Activated CD4-positive, alpha-beta T cell treated with anti-CD3 and anti-CD28 coated beads, Interleukin-2, amount 10 ng/mL, durations not matched to agents 7 days and 5 days (primary cell): ENCODE results near the gene OR4Q3. TPM values are rescaled to one million over a fixed set of nuclear protein-coding genes. Genes with fewer than 3 reads are reported as not detected.
"Not testable (repeated sequence)": the region's sequence is repeated elsewhere in the genome, so short reads cannot be mapped to it uniquely, and the experiment has no call there.

Source experiments
- CTCF ChIA-PET: fragments of 350-600 bp; sonication (Branson Sonifier 250); formaldehyde crosslinking; loops from one replicate; lab custom pipeline; 2021; ENCODE audit warnings: antibody characterized with exemption; lab: Charles Lee
- POLR2A ChIA-PET: fragments of 350-600 bp; sonication (Branson Sonifier 250); formaldehyde crosslinking; loops from one replicate; lab custom pipeline; 2021; ENCODE audit warnings: antibody characterized with exemption; lab: Charles Lee
- DNase-seq: peaks from one replicate; pipeline ENCODE4 v3.0.0-alpha.2; 2020
- H3K27ac Mint-ChIP-seq: one replicate; pipeline ENCODE4 v1.8.0; 2021; ENCODE audit warnings: mild to moderate bottlenecking, moderate library complexity, mixed read lengths
- H3K27me3 Mint-ChIP-seq: one replicate; pipeline ENCODE4 v1.8.0; 2021; ENCODE audit warnings: mixed read lengths
- H3K36me3 Mint-ChIP-seq: one replicate; pipeline ENCODE4 v1.8.0; 2021; ENCODE audit warnings: low read depth, mixed read lengths
- H3K4me1 Mint-ChIP-seq: one replicate; pipeline ENCODE4 v1.8.0; 2021; ENCODE audit warnings: mixed read lengths
- H3K4me3 Mint-ChIP-seq: one replicate; pipeline ENCODE4 v1.8.0; 2021; ENCODE audit warnings: mild to moderate bottlenecking, moderate library complexity, mixed read lengths
- H3K9me3 Mint-ChIP-seq: one replicate; pipeline ENCODE4 v1.8.0; 2021; ENCODE audit warnings: mixed read lengths
- total RNA-seq, 2 experiments: library from RNA; stranded (reverse); gene quantifications; one replicate each; pipeline ENCODE4 v1.2.3, GENCODE V29; 2021

The OR4Q3 gene
- not detected for total RNA-seq

- ChIA-PET CTCF (no interaction called here), POLR2A (no interaction called here)
- no peak within 1 kb of the TSS for H3K4me3 Mint-ChIP-seq
- no peaks in the 10 kb centered on the region for H3K4me1 Mint-ChIP-seq
- peaks cover 2% of the 10 kb centered on the region for H3K9me3 Mint-ChIP-seq
- H3K27me3 Mint-ChIP-seq = no peaks in the 10 kb centered on the region
- H3K36me3 Mint-ChIP-seq = no peaks in the 10 kb centered on the region
- no peak for DNase-seq
- no peak within 1 kb of the TSS for H3K27ac Mint-ChIP-seq
These were observed at the start of gene OR4Q3 for GRCh38 chr14:19743256-19743655. Gene OR4Q3 (plus strand): TSS chr14:19743571.

- ChIA-PET CTCF (no interaction called here), POLR2A (no interaction called here)
- Mint-ChIP-seq H3K4me3 (no peak overlapping the region), H3K27ac (no peak overlapping the region), H3K27me3 (no peaks in the 10 kb centered on the region), H3K9me3 (peaks cover 5% of the 10 kb centered on the region), H3K4me1 (no peaks in the 10 kb centered on the region), H3K36me3 (no peaks in the 10 kb centered on the region)
- DNase-seq = no peak
These were observed 14.0 kb upstream of the OR4Q3 start for GRCh38 chr14:19729359-19729758.

GRCh38 chr14:19729763-19730162 is 13.6 kb upstream of the OR4Q3 start:
- Mint-ChIP-seq H3K4me1 (no peaks in the 10 kb centered on the region), H3K27me3 (no peaks in the 10 kb centered on the region), H3K4me3 (no peak overlapping the region), H3K9me3 (peaks cover 5% of the 10 kb centered on the region), H3K36me3 (no peaks in the 10 kb centered on the region), H3K27ac (no peak overlapping the region)
- ChIA-PET CTCF (no interaction called here), POLR2A (no interaction called here)
- no peak for DNase-seq

- H3K9me3 Mint-ChIP-seq, H3K4me1 Mint-ChIP-seq, POLR2A ChIA-PET, H3K4me3 Mint-ChIP-seq, CTCF ChIA-PET, DNase-seq, H3K27ac Mint-ChIP-seq, H3K36me3 Mint-ChIP-seq, H3K27me3 Mint-ChIP-seq: not testable (repeated sequence)
These were observed 9.5 kb upstream of the OR4Q3 start for GRCh38 chr14:19733893-19734292.

- DNase-seq, H3K36me3 Mint-ChIP-seq, H3K9me3 Mint-ChIP-seq, H3K27me3 Mint-ChIP-seq, H3K4me3 Mint-ChIP-seq, H3K4me1 Mint-ChIP-seq, POLR2A ChIA-PET, H3K27ac Mint-ChIP-seq: not testable (repeated sequence)
- CTCF ChIA-PET = interaction anchor here (0.6 kb wide), 1 partner anchor 118 kb away, joined by 3 read pairs; no protein-coding TSS in a partner anchor
These were observed 8.9 kb downstream of the OR4Q3 start for GRCh38 chr14:19752316-19752715.

GRCh38 chr14:19754172-19754571 is 10.8 kb downstream of the OR4Q3 start:
- CTCF ChIA-PET = no interaction called here
- H3K9me3 Mint-ChIP-seq = no peaks in the 10 kb centered on the region

GRCh38 chr14:19771491-19771890 is 28.1 kb downstream of the OR4Q3 start:
- H3K9me3 Mint-ChIP-seq, CTCF ChIA-PET, H3K4me1 Mint-ChIP-seq, POLR2A ChIA-PET, DNase-seq, H3K27ac Mint-ChIP-seq, H3K4me3 Mint-ChIP-seq, H3K36me3 Mint-ChIP-seq, H3K27me3 Mint-ChIP-seq: not testable (repeated sequence)

More at GRCh38 chr14:19754172-19754571, 10.8 kb downstream of the OR4Q3 start:
- POLR2A ChIA-PET = no interaction called here
- H3K4me1 Mint-ChIP-seq = no peaks in the 10 kb centered on the region
- no peak overlapping the region for H3K27ac Mint-ChIP-seq
- no peak overlapping the region for H3K4me3 Mint-ChIP-seq
- no peaks in the 10 kb centered on the region for H3K36me3 Mint-ChIP-seq
- peaks cover 2% of the 10 kb centered on the region for H3K27me3 Mint-ChIP-seq
- no peak for DNase-seq

GRCh38 chr14:19771895-19772430 is 28.6 kb downstream of the OR4Q3 start:
- H3K36me3 Mint-ChIP-seq = no peaks in the 10 kb centered on the region
- no peaks in the 10 kb centered on the region for H3K27me3 Mint-ChIP-seq
- no peaks in the 10 kb centered on the region for H3K4me1 Mint-ChIP-seq
- ChIA-PET CTCF (no interaction called here), POLR2A (no interaction called here)
- no peak overlapping the region for H3K27ac Mint-ChIP-seq
- DNase-seq = no peak
- peaks cover 4% of the 10 kb centered on the region for H3K9me3 Mint-ChIP-seq
- H3K4me3 Mint-ChIP-seq = no peak overlapping the region

GRCh38 chr14:19772454-19772853 is 29.1 kb downstream of the OR4Q3 start:
- H3K27me3 Mint-ChIP-seq, H3K4me1 Mint-ChIP-seq, H3K4me3 Mint-ChIP-seq, DNase-seq, H3K36me3 Mint-ChIP-seq, CTCF ChIA-PET, H3K27ac Mint-ChIP-seq, POLR2A ChIA-PET, H3K9me3 Mint-ChIP-seq: not testable (repeated sequence)

GRCh38 chr14:19773204-19773603 is 29.8 kb downstream of the OR4Q3 start, which contains the start of gene OR4M1:
Gene OR4M1 (plus strand): TSS chr14:19773504. CDS start chr14:19780323, 6,819 bp downstream.
- POLR2A ChIA-PET, H3K4me3 Mint-ChIP-seq, H3K9me3 Mint-ChIP-seq, H3K27ac Mint-ChIP-seq, H3K36me3 Mint-ChIP-seq, H3K4me1 Mint-ChIP-seq, DNase-seq, H3K27me3 Mint-ChIP-seq, CTCF ChIA-PET: not testable (repeated sequence)

- ChIA-PET CTCF (no interaction called here), POLR2A (no interaction called here)
- H3K27me3 Mint-ChIP-seq = no peaks in the 10 kb centered on the region
- H3K4me3 Mint-ChIP-seq = no peak overlapping the region
- no peaks in the 10 kb centered on the region for H3K36me3 Mint-ChIP-seq
- peaks cover 4% of the 10 kb centered on the region for H3K9me3 Mint-ChIP-seq
- H3K27ac Mint-ChIP-seq = no peak overlapping the region
- H3K4me1 Mint-ChIP-seq = no peaks in the 10 kb centered on the region
- DNase-seq = no peak
These were observed 32.2 kb downstream of the OR4Q3 start for GRCh38 chr14:19775587-19775986.

- H3K27ac Mint-ChIP-seq, H3K27me3 Mint-ChIP-seq, CTCF ChIA-PET, H3K4me1 Mint-ChIP-seq, POLR2A ChIA-PET, DNase-seq, H3K36me3 Mint-ChIP-seq, H3K9me3 Mint-ChIP-seq, H3K4me3 Mint-ChIP-seq: not testable (repeated sequence)
These were observed 42.5 kb downstream of the OR4Q3 start for GRCh38 chr14:19785848-19786247.

- H3K9me3 Mint-ChIP-seq, H3K36me3 Mint-ChIP-seq, POLR2A ChIA-PET, H3K4me3 Mint-ChIP-seq, H3K27ac Mint-ChIP-seq, DNase-seq, H3K27me3 Mint-ChIP-seq, H3K4me1 Mint-ChIP-seq: not testable (repeated sequence)
- CTCF ChIA-PET = interaction anchor here (0.7 kb wide), 1 partner anchor 1260 kb away, joined by 3 read pairs; no protein-coding TSS in a partner anchor
These were observed 43.9 kb downstream of the OR4Q3 start for GRCh38 chr14:19787318-19787717.

- CTCF ChIA-PET, H3K4me3 Mint-ChIP-seq, POLR2A ChIA-PET, H3K27ac Mint-ChIP-seq, DNase-seq, H3K9me3 Mint-ChIP-seq, H3K36me3 Mint-ChIP-seq, H3K4me1 Mint-ChIP-seq, H3K27me3 Mint-ChIP-seq: not testable (repeated sequence)
These were observed 44.8 kb downstream of the OR4Q3 start for GRCh38 chr14:19788150-19788549.
